Liver (tissue), 9 donors: ENCODE measurements around the gene FOXR1. TPM values are rescaled to one million over a fixed set of nuclear protein-coding genes. Genes with fewer than 3 reads are reported as not detected.

Source experiments
- DNase-seq: peaks from one replicate; pipeline ENCODE4 v3.0.0-alpha.2; 2017; ENCODE audit warnings: low spot score
- H3K27ac ChIP-seq, 2 donors: one replicate each; pipeline ENCODE4 v1.7.0; 2013; ENCODE audit warnings: inconsistent platforms in 2 of 2, low read length in 2 of 2, control low read depth in 1 of 2, low read depth in 1 of 2, mild to moderate bottlenecking in 1 of 2
- H3K27me3 ChIP-seq, 4 donors: one replicate each; pipeline versions ENCODE4 v1.6.1 to v1.7.0; 2013; ENCODE audit warnings: low read length in 3 of 4, inconsistent platforms in 1 of 4, mild to moderate bottlenecking in 1 of 4, moderate library complexity in 1 of 4; ENCODE audit not compliant: control insufficient read depth in 4 of 4, insufficient read depth in 4 of 4
- H3K36me3 ChIP-seq, 4 donors: one replicate each; pipeline versions ENCODE4 v1.6.1 to v1.7.0; 2013; ENCODE audit warnings: low read length in 3 of 4, mild to moderate bottlenecking in 3 of 4, low read depth in 1 of 4, moderate library complexity in 1 of 4; ENCODE audit not compliant: control insufficient read depth in 4 of 4, insufficient read depth in 3 of 4
- H3K4me1 ChIP-seq, 4 donors: one replicate each; pipeline versions ENCODE4 v1.6.1 to v1.7.0; 2013; ENCODE audit warnings: low read length in 3 of 4, mild to moderate bottlenecking in 3 of 4, moderate library complexity in 1 of 4; ENCODE audit not compliant: control insufficient read depth in 4 of 4, insufficient read depth in 4 of 4
- H3K4me3 ChIP-seq, 3 donors: one replicate each; pipeline versions ENCODE4 v1.6.1 to v1.7.0; 2013; ENCODE audit warnings: low read length in 3 of 3, control low read depth in 1 of 3, low read depth in 1 of 3, mild to moderate bottlenecking in 1 of 3
- H3K9ac ChIP-seq, 2 donors: one replicate each; pipeline ENCODE4 v1.7.0; 2013; ENCODE audit warnings: low read length in 2 of 2, mild to moderate bottlenecking in 2 of 2, moderate library complexity in 2 of 2, control low read depth in 1 of 2, low read depth in 1 of 2
- H3K9me3 ChIP-seq, 4 donors: one replicate each; pipeline versions ENCODE4 v1.6.1 to v1.7.0; 2013; ENCODE audit warnings: low read length in 3 of 4; ENCODE audit not compliant: control insufficient read depth in 4 of 4
- ATF3 ChIP-seq: IDR thresholded peaks from 2 replicates; pipeline ENCODE4 v1.6.1; 2016; ENCODE audit warnings: antibody characterized with exemption
- CTCF ChIP-seq: fragments of 150-350 bp; IDR thresholded peaks from 2 replicates; pipeline ENCODE4 v1.5.1; 2017; ENCODE audit warnings: improper control_type of control experiment, low read depth, low read length; ENCODE audit not compliant: missing input control
- EGR1 ChIP-seq, 2 donors: IDR thresholded peaks; 2 replicates each; pipeline ENCODE4 v1.6.1; 2016 to 2018; ENCODE audit warnings: antibody characterized with exemption in 2 of 2, low read depth in 2 of 2
- FOXA1 ChIP-seq: IDR thresholded peaks from 2 replicates; pipeline ENCODE4 v1.6.1; 2016; ENCODE audit warnings: antibody characterized with exemption
- FOXA2 ChIP-seq: IDR thresholded peaks from 2 replicates; pipeline ENCODE4 v1.6.1; 2016; ENCODE audit warnings: antibody characterized with exemption
- GABPA ChIP-seq, 2 donors: IDR thresholded peaks in 1 of 2; conservative IDR thresholded peaks in 1 of 2; 2 replicates each; pipeline ENCODE4 v1.6.1; 2016; ENCODE audit warnings: antibody characterized with exemption in 2 of 2, mild to moderate bottlenecking in 1 of 2, moderate library complexity in 1 of 2
- HNF4A ChIP-seq, 2 donors: conservative IDR thresholded peaks; 2 replicates each; pipeline ENCODE4 v1.6.1; 2016; ENCODE audit warnings: antibody characterized with exemption in 2 of 2, mild to moderate bottlenecking in 2 of 2
- HNF4G ChIP-seq: IDR thresholded peaks from 2 replicates; pipeline ENCODE4 v1.6.1; 2016; ENCODE audit warnings: antibody characterized with exemption
- JUND ChIP-seq, 2 donors: IDR thresholded peaks; 2 replicates each; pipeline ENCODE4 v1.6.1; 2016; ENCODE audit warnings: antibody characterized with exemption in 2 of 2
- MAX ChIP-seq: IDR thresholded peaks from 2 replicates; pipeline ENCODE4 v1.6.1; 2016; ENCODE audit warnings: antibody characterized with exemption
- NR2F2 ChIP-seq: IDR thresholded peaks from 2 replicates; pipeline ENCODE4 v1.6.1; 2016; ENCODE audit warnings: antibody characterized with exemption
- RAD21 ChIP-seq, 2 donors: IDR thresholded peaks; 2 replicates each; pipeline ENCODE4 v1.6.1; 2016; ENCODE audit warnings: antibody characterized with exemption in 2 of 2, mild to moderate bottlenecking in 2 of 2
- REST ChIP-seq: IDR thresholded peaks from 2 replicates; pipeline ENCODE4 v1.6.1; 2016; ENCODE audit warnings: antibody characterized with exemption, mild to moderate bottlenecking
- RXRA ChIP-seq, 2 donors: IDR thresholded peaks; 2 replicates each; pipeline ENCODE4 v1.6.1; 2017 to 2018; ENCODE audit warnings: antibody characterized with exemption in 2 of 2, mild to moderate bottlenecking in 1 of 2
- SP1 ChIP-seq: IDR thresholded peaks from 2 replicates; pipeline ENCODE4 v1.6.1; 2018; ENCODE audit warnings: antibody characterized with exemption, mild to moderate bottlenecking
- TAF1 ChIP-seq: conservative IDR thresholded peaks from 2 replicates; pipeline ENCODE4 v1.6.1; 2016; ENCODE audit warnings: antibody characterized with exemption, mild to moderate bottlenecking
- YY1 ChIP-seq: IDR thresholded peaks from 2 replicates; pipeline ENCODE4 v1.6.1; 2016; ENCODE audit warnings: antibody characterized with exemption, mild to moderate bottlenecking
- WGBS: extraction: QIAGEN DNeasy Blood & Tissue Kit; methylation state at CpG from one replicate; pipeline ENCODE4 v1.1.7; 2013; 5-methylcytosine and 5-hydroxymethylcytosine counted together
- polyA plus RNA-seq, 2 donors: library from polyadenylated mRNA; stranded (reverse) in 1 of 2; unstranded in 1 of 2; fragments of 200-250 nt in 1 of 2; fragments of >200 nt in 1 of 2; fragmentation: Nextera tagmentation in 1 of 2; extraction: Ambion mirVana in 1 of 2; gene quantifications; one replicate each; pipeline versions ENCODE4 v1.2.1 to v1.2.3, GENCODE V29; 2013 to 2015
- total RNA-seq, 2 donors: library from RNA; depleted of rRNA; stranded (reverse); fragments of >200 nt; gene quantifications; one replicate each; pipeline ENCODE4 v1.2.3, GENCODE V29; 2014
- TF ChIP-seq, protein P1 (sequence below): IDR thresholded peaks from 2 replicates; pipeline ENCODE4 v1.6.1; 2016; ENCODE audit warnings: antibody characterized with exemption
- donor health status: healthy.
- donor health status: healthy.
- donor health status: healthy.
- donor health status: healthy.
- donor health status: healthy.

Gene FOXR1
- total and polyA plus RNA-seq, 4 donors: not detected

GRCh38 chr11:119025978-119026766, 54.6 kb downstream of the FOXR1 start (continued):
- TF ChIP-seq HNF4A (conservative IDR thresholded peaks at IDR 0.05): peak; percentile 75 to 85

GRCh38 chr11:119026970-119027369, 55.4 kb downstream of the FOXR1 start:
- peaks cover 17 to 76% (median 56%) of the 10 kb centered on the region in 4 donors for H3K4me1 ChIP-seq
- WGBS: 39% methylated on average over 2 of the region's 2 CpGs
- H3K4me3 ChIP-seq: peak overlapping the region; percentile 71 to 86 (median 85)
- peak overlapping the region; percentile 29 to 73 for H3K9ac ChIP-seq
- DNase-seq: no peak
- no peaks in the 10 kb centered on the region for H3K9me3 ChIP-seq
- no peaks in the 10 kb centered on the region for H3K27me3 ChIP-seq
- TF ChIP-seq ATF3 (no peak), YY1 (no peak), HNF4G (peak; percentile 68), RXRA (IDR thresholded peaks at IDR 0.05) (peak; percentile 26 to 43), JUND (IDR thresholded peaks at IDR 0.05) (no peak), HNF4A (conservative IDR thresholded peaks at IDR 0.05) (peak; percentile 69 to 84), FOXA2 (no peak), NR2F2 (no peak), SP1 (peak; percentile 70), FOXA1 (no peak), GABPA (IDR thresholded peaks at IDR 0.05 in 1 of 2, conservative IDR thresholded peaks at IDR 0.05 in 1 of 2) (no peak), RAD21 (IDR thresholded peaks at IDR 0.05) (no peak), TAF1 (no peak), EGR1 (IDR thresholded peaks at IDR 0.05; ENCODE audit: low read depth in 2 of 2) (no peak), REST (no peak), CTCF (no peak), MAX (no peak)
- TF ChIP-seq, protein P1, sequence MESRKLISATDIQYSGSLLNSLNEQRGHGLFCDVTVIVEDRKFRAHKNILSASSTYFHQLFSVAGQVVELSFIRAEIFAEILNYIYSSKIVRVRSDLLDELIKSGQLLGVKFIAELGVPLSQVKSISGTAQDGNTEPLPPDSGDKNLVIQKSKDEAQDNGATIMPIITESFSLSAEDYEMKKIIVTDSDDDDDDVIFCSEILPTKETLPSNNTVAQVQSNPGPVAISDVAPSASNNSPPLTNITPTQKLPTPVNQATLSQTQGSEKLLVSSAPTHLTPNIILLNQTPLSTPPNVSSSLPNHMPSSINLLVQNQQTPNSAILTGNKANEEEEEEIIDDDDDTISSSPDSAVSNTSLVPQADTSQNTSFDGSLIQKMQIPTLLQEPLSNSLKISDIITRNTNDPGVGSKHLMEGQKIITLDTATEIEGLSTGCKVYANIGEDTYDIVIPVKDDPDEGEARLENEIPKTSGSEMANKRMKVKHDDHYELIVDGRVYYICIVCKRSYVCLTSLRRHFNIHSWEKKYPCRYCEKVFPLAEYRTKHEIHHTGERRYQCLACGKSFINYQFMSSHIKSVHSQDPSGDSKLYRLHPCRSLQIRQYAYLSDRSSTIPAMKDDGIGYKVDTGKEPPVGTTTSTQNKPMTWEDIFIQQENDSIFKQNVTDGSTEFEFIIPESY: no peak
- H3K36me3 ChIP-seq: peaks cover 5 to 18% (median 15%) of the 10 kb centered on the region in 4 donors
- peak overlapping the region; percentile 92 to 97 for H3K27ac ChIP-seq
